A673 (cell line): ENCODE measurements around the gene GRIK2. TPM values are rescaled to one million over a fixed set of nuclear protein-coding genes. Genes with fewer than 3 reads are reported as not detected.

Experiments used
- BruUV-seq: library from RNA; stranded (reverse); fragments of 400-500 nt; replicated peaks from 2 replicates; lab custom pipeline; 2021; lab: Mats Ljungman, UMichigan
- CTCF ChIA-PET: fragments of 300-600 bp; sonication (Branson Sonifier 250); formaldehyde crosslinking; loops from one replicate; lab custom pipeline; 2022; ENCODE audit warnings: antibody characterized with exemption; lab: Charles Lee
- POLR2A ChIA-PET: fragments of 300-600 bp; sonication (Branson Sonifier 250); formaldehyde crosslinking; loops from one replicate; lab custom pipeline; 2022; ENCODE audit warnings: antibody characterized with exemption; ENCODE audit not compliant: low non-redundant PET; lab: Charles Lee
- DNase-seq: peaks from one replicate; pipeline ENCODE4 v3.0.0-alpha.2; 2015; ENCODE audit warnings: low spot score
- H3K27ac ChIP-seq: fragments of 200-600 bp; sonication (generic); 2 replicates; pipeline ENCODE4 v1.5.1; 2016; ENCODE audit warnings: mixed run types, low read depth, mild to moderate bottlenecking, mixed read lengths, antibody characterized with exemption, low read length; ENCODE audit not compliant: poor library complexity, severe bottlenecking
- H3K27me3 ChIP-seq: fragments of 200-600 bp; sonication (generic); replicated peaks from 2 replicates; pipeline ENCODE4 v1.6.1; 2017; ENCODE audit warnings: mixed run types, low read depth, mild to moderate bottlenecking, mixed read lengths, antibody characterized with exemption, low read length; ENCODE audit not compliant: insufficient read depth, poor library complexity
- H3K36me3 ChIP-seq: fragments of 200-600 bp; sonication (generic); 2 replicates; pipeline ENCODE4 v1.6.1; 2016; ENCODE audit warnings: mixed run types, mild to moderate bottlenecking, mixed read lengths, antibody characterized with exemption, low read length; ENCODE audit not compliant: insufficient read depth, poor library complexity, severe bottlenecking
- H3K4me1 ChIP-seq: fragments of 200-600 bp; sonication (generic); 2 replicates; pipeline ENCODE4 v1.6.1; 2017; ENCODE audit warnings: mixed run types, mild to moderate bottlenecking, mixed read lengths, antibody characterized with exemption, low read length; ENCODE audit not compliant: insufficient read depth, poor library complexity, severe bottlenecking
- H3K4me3 ChIP-seq: fragments of 200-600 bp; sonication (generic); 2 replicates; pipeline ENCODE4 v1.5.1; 2016; ENCODE audit warnings: low read depth, mixed run types, mild to moderate bottlenecking, mixed read lengths, low read length; ENCODE audit not compliant: poor library complexity, severe bottlenecking
- H3K9me3 ChIP-seq: fragments of 200-600 bp; sonication (generic); 2 replicates; pipeline ENCODE4 v1.6.1; 2016; ENCODE audit warnings: mixed run types, low read depth, mild to moderate bottlenecking, mixed read lengths, antibody characterized with exemption, low read length; ENCODE audit not compliant: poor library complexity, severe bottlenecking
- EZH2 ChIP-seq: fragments of 200-600 bp; sonication (generic); IDR thresholded peaks from 2 replicates; pipeline ENCODE4 v1.6.1; 2017; ENCODE audit warnings: borderline replicate concordance, low read depth, mild to moderate bottlenecking, mixed read lengths, antibody characterized with exemption, low read length; ENCODE audit not compliant: poor library complexity, severe bottlenecking
- intact Hi-C: fragments of 100-400 bp; cut with micrococcal nuclease; formaldehyde crosslinking; loops from one replicate; pipeline ENCODE4 v1.10.0; 2022; ENCODE audit not compliant: unreplicated experiment
- total RNA-seq: library from RNA; stranded (reverse); gene quantifications from 2 replicates; pipeline ENCODE4 v1.2.3, GENCODE V29; 2021
- TF ChIP-seq, protein P1 (sequence below): fragments of 300-800, 200-600 bp; sonication (generic); conservative IDR thresholded peaks from 2 replicates; pipeline ENCODE4 v1.5.1; 2017; ENCODE audit warnings: low read depth, mild to moderate bottlenecking, antibody characterized with exemption, low read length, moderate library complexity, mixed read lengths

Gene GRIK2
- total RNA-seq, 1 experiment from 2014 or later = 62.1 TPM

- no peaks in the 10 kb centered on the region for H3K9me3 ChIP-seq
- intact Hi-C loops = no loop called here
- H3K36me3 ChIP-seq = no peaks in the 10 kb centered on the region
- POLR2A ChIA-PET = no interaction called here
- no peak for TF ChIP-seq EZH2
- TF ChIP-seq, protein P1, sequence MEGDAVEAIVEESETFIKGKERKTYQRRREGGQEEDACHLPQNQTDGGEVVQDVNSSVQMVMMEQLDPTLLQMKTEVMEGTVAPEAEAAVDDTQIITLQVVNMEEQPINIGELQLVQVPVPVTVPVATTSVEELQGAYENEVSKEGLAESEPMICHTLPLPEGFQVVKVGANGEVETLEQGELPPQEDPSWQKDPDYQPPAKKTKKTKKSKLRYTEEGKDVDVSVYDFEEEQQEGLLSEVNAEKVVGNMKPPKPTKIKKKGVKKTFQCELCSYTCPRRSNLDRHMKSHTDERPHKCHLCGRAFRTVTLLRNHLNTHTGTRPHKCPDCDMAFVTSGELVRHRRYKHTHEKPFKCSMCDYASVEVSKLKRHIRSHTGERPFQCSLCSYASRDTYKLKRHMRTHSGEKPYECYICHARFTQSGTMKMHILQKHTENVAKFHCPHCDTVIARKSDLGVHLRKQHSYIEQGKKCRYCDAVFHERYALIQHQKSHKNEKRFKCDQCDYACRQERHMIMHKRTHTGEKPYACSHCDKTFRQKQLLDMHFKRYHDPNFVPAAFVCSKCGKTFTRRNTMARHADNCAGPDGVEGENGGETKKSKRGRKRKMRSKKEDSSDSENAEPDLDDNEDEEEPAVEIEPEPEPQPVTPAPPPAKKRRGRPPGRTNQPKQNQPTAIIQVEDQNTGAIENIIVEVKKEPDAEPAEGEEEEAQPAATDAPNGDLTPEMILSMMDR = no peak
- H3K27ac ChIP-seq = no peak overlapping the region
- BruUV-seq = no TSS peak
- CTCF ChIA-PET = no interaction called here
- no peaks in the 10 kb centered on the region for H3K27me3 ChIP-seq
- H3K4me1 ChIP-seq = peaks cover 6% of the 10 kb centered on the region
- DNase-seq = no peak
- no peak overlapping the region for H3K4me3 ChIP-seq
Observed at GRCh38 chr6:101489456-101489855, 95.9 kb downstream of the GRIK2 start.

DNA sequence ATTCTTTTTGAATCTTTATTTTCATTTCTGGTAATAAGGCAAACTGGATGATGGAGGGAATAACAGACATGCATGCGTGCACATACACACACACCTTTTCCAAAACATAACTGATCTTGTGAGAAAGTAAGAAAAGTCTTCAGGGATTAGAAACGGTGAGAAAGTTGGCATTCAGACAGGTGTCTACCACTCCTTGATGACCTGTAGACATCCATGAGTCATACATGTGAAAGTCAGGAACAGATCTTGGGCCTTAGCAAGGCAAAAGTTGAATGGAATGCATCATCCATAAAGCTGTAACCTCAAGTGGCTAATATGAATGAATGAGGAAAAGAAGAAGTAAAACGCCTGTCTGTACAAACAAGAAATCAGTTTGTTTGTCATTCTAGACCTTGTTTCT is 97.3 kb downstream of the GRIK2 start:
- H3K27me3 ChIP-seq = no peaks in the 10 kb centered on the region
- CTCF ChIA-PET = no interaction called here
- no peaks in the 10 kb centered on the region for H3K9me3 ChIP-seq
- intact Hi-C loops = no loop called here
- POLR2A ChIA-PET = no interaction called here
- H3K27ac ChIP-seq = no peak overlapping the region
- H3K4me1 ChIP-seq = peaks cover 6% of the 10 kb centered on the region
- TF ChIP-seq, protein P1 = no peak
- no peak for TF ChIP-seq EZH2
- BruUV-seq = no TSS peak
- no peak for DNase-seq
- H3K4me3 ChIP-seq = no peak overlapping the region
- no peaks in the 10 kb centered on the region for H3K36me3 ChIP-seq

DNA sequence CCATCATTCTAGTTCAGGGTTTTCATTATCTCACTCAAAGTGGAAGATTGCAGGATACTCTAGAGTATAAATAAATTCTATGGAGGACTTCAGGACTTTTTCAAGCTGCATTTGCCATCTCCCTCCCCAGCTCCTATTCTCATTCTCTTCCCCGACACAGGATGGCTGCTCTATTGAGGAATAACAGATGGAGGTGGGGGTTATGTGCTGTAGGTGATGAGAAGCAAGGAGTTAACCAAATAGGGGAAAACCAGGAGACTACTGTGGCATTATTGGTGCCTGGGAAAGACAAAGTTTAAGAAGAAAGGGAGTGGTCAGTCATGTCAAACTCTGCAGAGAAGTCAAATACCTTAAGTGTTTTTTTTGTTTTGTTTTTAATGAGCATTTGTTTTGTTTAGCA is 109.3 kb downstream of the GRIK2 start:
- H3K36me3 ChIP-seq = no peaks in the 10 kb centered on the region
- DNase-seq = no peak
- H3K27ac ChIP-seq = no peak overlapping the region
- peaks cover 6% of the 10 kb centered on the region for H3K4me1 ChIP-seq
- POLR2A ChIA-PET = no interaction called here
- no peaks in the 10 kb centered on the region for H3K9me3 ChIP-seq
- intact Hi-C loops = no loop called here
- no peak overlapping the region for H3K4me3 ChIP-seq
- TF ChIP-seq EZH2 = no peak
- TF ChIP-seq, protein P1 = no peak
- CTCF ChIA-PET = no interaction called here
- BruUV-seq = no TSS peak
- H3K27me3 ChIP-seq = no peaks in the 10 kb centered on the region
